Testis (tissue), 2 donors: ENCODE results near the gene ZNF28.
"Not testable (repeated sequence)": the region's sequence is repeated elsewhere in the genome, so short reads cannot be mapped to it uniquely, and the experiment has no call there.

Experiments
- POLR2A ChIP-seq: fragments of 450-650 bp; IDR thresholded peaks from one replicate; pipeline ENCODE4 v1.6.1; 2017; ENCODE audit warnings: antibody characterized with exemption, mild to moderate bottlenecking, moderate library complexity
- TF ChIP-seq, protein P1 (sequence below), 3 experiments: fragments of 450-650 bp in 2 of 3; fragments of 200-600 bp in 1 of 3; sonication (generic) in 1 of 3; IDR thresholded peaks; one replicate each; pipeline ENCODE4 v1.5.1; 2016 to 2019; ENCODE audit warnings: antibody characterized with exemption in 3 of 3, mild to moderate bottlenecking in 2 of 3, moderate library complexity in 1 of 3

DNA sequence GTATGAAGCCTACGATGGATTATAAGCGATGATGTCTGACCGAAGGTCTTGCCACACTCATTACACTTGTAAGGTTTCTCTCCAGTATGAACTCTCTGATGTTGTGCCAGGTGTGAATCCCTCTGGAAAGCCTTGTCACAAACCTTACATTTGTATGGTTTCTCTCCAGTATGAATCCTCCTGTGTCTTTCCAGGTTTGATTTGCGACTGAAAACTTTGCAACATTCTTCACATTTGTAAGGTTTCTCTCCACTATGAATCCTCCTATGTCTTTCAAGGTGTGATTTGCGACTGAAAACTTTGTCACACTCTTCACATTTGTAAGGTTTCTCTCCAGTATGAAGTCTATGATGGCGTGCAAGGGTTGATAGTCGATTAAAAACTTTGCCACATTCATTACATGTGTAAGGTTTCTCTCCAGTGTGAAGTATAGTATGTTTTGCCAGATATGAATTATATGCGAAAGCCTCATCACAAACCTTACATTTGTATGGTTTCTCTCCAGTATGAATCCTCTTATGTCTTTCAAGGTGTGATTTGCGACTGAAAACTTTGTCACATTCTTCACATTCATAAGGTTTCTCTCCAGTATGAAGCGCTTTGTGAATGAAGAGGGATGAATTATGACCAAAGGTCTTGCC lies 19.5 kb upstream of the ZNF28 start:
- TF ChIP-seq, protein P1, sequence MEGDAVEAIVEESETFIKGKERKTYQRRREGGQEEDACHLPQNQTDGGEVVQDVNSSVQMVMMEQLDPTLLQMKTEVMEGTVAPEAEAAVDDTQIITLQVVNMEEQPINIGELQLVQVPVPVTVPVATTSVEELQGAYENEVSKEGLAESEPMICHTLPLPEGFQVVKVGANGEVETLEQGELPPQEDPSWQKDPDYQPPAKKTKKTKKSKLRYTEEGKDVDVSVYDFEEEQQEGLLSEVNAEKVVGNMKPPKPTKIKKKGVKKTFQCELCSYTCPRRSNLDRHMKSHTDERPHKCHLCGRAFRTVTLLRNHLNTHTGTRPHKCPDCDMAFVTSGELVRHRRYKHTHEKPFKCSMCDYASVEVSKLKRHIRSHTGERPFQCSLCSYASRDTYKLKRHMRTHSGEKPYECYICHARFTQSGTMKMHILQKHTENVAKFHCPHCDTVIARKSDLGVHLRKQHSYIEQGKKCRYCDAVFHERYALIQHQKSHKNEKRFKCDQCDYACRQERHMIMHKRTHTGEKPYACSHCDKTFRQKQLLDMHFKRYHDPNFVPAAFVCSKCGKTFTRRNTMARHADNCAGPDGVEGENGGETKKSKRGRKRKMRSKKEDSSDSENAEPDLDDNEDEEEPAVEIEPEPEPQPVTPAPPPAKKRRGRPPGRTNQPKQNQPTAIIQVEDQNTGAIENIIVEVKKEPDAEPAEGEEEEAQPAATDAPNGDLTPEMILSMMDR (IDR thresholded peaks at IDR 0.05) = not testable (repeated sequence)
- not testable (repeated sequence) for TF ChIP-seq POLR2A
